GM23248 (cell line): ENCODE measurements around the gene IQCM. TPM values are rescaled to one million over a fixed set of nuclear protein-coding genes. Genes with fewer than 3 reads are reported as not detected.
A peak's percentile ranks its signal among the peaks of the same experiment; 100 is the strongest.

Source experiments
- DNase-seq: peaks from one replicate; pipeline ENCODE4 v3.0.0-alpha.2; 2015
- H2AFZ ChIP-seq: fragments of 200-600 bp; sonication (generic); 2 replicates; pipeline ENCODE4 v1.6.1; 2016; ENCODE audit warnings: antibody characterized with exemption
- H3F3A ChIP-seq: fragments of 200-600 bp; sonication (generic); 2 replicates; pipeline ENCODE4 v1.6.1; 2016; ENCODE audit warnings: mild to moderate bottlenecking, antibody characterized with exemption, mixed run types; ENCODE audit not compliant: insufficient read depth
- H3K27ac ChIP-seq: fragments of 200-600 bp; sonication (generic); 2 replicates; pipeline ENCODE4 v1.5.1; 2016; ENCODE audit warnings: mild to moderate bottlenecking
- H3K27me3 ChIP-seq: fragments of 200-600 bp; sonication (generic); replicated peaks from 2 replicates; pipeline ENCODE4 v1.6.1; 2016; ENCODE audit warnings: mild to moderate bottlenecking; ENCODE audit not compliant: insufficient read depth
- H3K36me3 ChIP-seq: fragments of 200-600 bp; sonication (generic); 2 replicates; pipeline ENCODE4 v1.6.1; 2016; ENCODE audit warnings: low read depth, mild to moderate bottlenecking
- H3K4me1 ChIP-seq: fragments of 200-600 bp; sonication (generic); 2 replicates; pipeline ENCODE4 v1.6.1; 2016; ENCODE audit warnings: mild to moderate bottlenecking; ENCODE audit not compliant: insufficient read depth
- H3K4me2 ChIP-seq: fragments of 200-600 bp; sonication (generic); one replicate; pipeline ENCODE4 v1.6.1; 2016; ENCODE audit warnings: mild to moderate bottlenecking; ENCODE audit not compliant: unreplicated experiment
- H3K4me3 ChIP-seq: fragments of 200-600 bp; sonication (generic); 2 replicates; pipeline ENCODE4 v1.5.1; 2016; ENCODE audit warnings: mild to moderate bottlenecking
- H3K79me2 ChIP-seq: fragments of 200-600 bp; sonication (generic); 2 replicates; pipeline ENCODE4 v1.6.1; 2016; ENCODE audit warnings: mild to moderate bottlenecking; ENCODE audit not compliant: insufficient read depth
- H3K9ac ChIP-seq: fragments of 200-600 bp; sonication (generic); 2 replicates; pipeline ENCODE4 v1.6.1; 2016; ENCODE audit warnings: mild to moderate bottlenecking
- H3K9me2 ChIP-seq: fragments of 200-600 bp; sonication (generic); 2 replicates; pipeline ENCODE4 v1.6.1; 2016; ENCODE audit warnings: mixed run types, mild to moderate bottlenecking, moderate library complexity; ENCODE audit not compliant: insufficient read depth
- H3K9me3 ChIP-seq: fragments of 200-600 bp; sonication (generic); one replicate; pipeline ENCODE4 v1.6.1; 2017; ENCODE audit warnings: low read depth
- H4K20me1 ChIP-seq: fragments of 200-600 bp; sonication (generic); 2 replicates; pipeline ENCODE4 v1.6.0; 2016; ENCODE audit not compliant: insufficient read depth
- EZH2 ChIP-seq: fragments of 200-600 bp; sonication (generic); IDR thresholded peaks from 2 replicates; pipeline ENCODE4 v1.6.1; 2018; ENCODE audit warnings: antibody characterized with exemption, mild to moderate bottlenecking; ENCODE audit not compliant: insufficient read depth, poor library complexity, severe bottlenecking
- EZH2phosphoT487 ChIP-seq: fragments of 200-600 bp; sonication (generic); IDR thresholded peaks from 2 replicates; pipeline ENCODE4 v1.6.1; 2018; ENCODE audit warnings: antibody characterized with exemption, moderate library complexity, mild to moderate bottlenecking, low read depth; ENCODE audit not compliant: insufficient read depth
- WGBS, 2 experiments: methylation state at CpG; one replicate each; pipeline ENCODE4 v1.1.6; 2015 to 2017; ENCODE audit warnings: low lambda C conversion rate in 2 of 2, low coverage in 1 of 2; ENCODE audit errors: missing lambda C conversion rate in 2 of 2; 5-methylcytosine and 5-hydroxymethylcytosine counted together
- in situ Hi-C: fragments of 300-500 bp; cut with MboI; formaldehyde crosslinking; loops from 2 replicates; pipeline ENCODE4 v1.15.0; 2020
- polyA plus RNA-seq: library from polyadenylated mRNA; unstranded; fragments of >200 nt; fragmentation: Nextera tagmentation; extraction: Ambion mirVana; gene quantifications from 2 replicates; pipeline ENCODE4 v1.2.1, GENCODE V29; 2016
- total RNA-seq: library from RNA; depleted of rRNA; stranded (reverse); fragments of >200 nt; shearing (Covaris generic); gene quantifications from 2 replicates; pipeline ENCODE4 v1.2.3, GENCODE V29; 2014

IQCM gene
- total and polyA plus RNA-seq, 2 experiments from 2014 or later, result 0.11 TPM; not detected in 1

DNA sequence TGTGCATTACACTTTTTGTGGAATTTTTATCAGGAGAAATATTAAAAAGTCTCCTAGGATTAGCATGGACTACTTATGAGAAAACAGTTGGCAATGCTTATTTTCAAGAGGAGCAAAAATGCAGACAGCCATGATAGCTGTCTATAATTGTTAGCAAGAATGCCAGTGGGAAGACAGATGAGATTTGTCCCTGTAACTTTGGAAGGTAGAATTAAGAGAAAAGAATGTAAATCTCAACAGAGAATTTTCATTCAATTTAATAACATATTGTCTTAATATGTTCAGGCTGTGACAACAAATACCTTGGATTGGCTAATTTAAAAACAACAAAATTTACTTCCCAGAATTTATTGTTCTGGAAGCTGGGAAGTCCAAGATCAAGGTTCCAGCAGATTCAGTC is 349.2 kb downstream of the IQCM start:
- TF ChIP-seq EZH2 (no peak), EZH2phosphoT487 (no peak)
- in situ Hi-C loops, result no loop called here
- no peaks in the 10 kb centered on the region for H3K27me3 ChIP-seq
- no peak overlapping the region for H3K4me2 ChIP-seq
- H3F3A ChIP-seq, result no peaks in the 10 kb centered on the region
- H3K4me1 ChIP-seq, result peaks cover 9% of the 10 kb centered on the region; the same call in 1 of the 2 replicates
- no peaks in the 10 kb centered on the region for H3K9me2 ChIP-seq
- no peak overlapping the region for H3K27ac ChIP-seq
- H3K79me2 ChIP-seq, result no peaks in the 10 kb centered on the region
- H3K9me3 ChIP-seq, result no peaks in the 10 kb centered on the region
- H2AFZ ChIP-seq, result no peak overlapping the region
- H4K20me1 ChIP-seq, result no peaks in the 10 kb centered on the region
- H3K4me3 ChIP-seq, result no peak overlapping the region
- no peaks in the 10 kb centered on the region for H3K36me3 ChIP-seq
- no peak for DNase-seq
- H3K9ac ChIP-seq, result no peak overlapping the region

DNA sequence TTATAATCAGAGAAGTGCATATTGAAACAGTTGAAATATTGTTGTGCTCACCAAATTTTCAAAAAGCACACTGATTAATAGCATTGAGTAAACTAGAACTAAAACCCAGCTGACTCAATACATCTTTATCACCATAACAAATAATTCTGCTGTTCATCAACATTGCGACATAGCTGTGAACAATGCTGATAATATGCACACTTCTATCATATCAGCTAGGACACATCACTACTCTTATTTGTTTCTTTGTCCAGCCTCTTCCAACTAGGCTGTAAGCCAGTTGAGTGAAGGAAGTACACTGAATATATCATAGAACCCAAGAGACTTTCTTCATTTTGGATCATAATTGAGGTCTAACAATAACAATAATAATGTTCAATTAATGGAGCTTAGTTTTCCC is 349.7 kb downstream of the IQCM start:
- in situ Hi-C loops, result no loop called here

DNA sequence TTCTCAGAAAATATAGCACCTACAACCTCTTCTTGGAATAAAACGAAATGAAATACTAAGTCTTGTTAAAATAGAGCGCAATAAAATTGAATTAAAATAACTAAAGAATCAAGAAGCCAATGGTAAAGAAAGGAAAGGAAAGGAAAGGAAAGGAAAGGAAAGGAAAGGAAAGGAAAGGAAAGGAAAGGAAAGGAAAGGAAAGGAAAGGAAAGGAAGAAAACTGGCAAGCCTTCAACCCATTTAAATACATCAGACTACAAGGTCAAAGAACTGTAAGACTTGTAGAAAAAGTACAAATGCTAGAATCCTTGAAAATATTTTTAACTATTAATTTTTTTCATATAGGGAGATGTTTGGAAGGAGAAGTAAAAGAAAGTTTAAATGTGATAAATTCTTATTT is 372.1 kb downstream of the IQCM start:
- Histone ChIP-seq H3K27ac (no peak overlapping the region), H3K9me3 (no peaks in the 10 kb centered on the region), H3K79me2 (no peaks in the 10 kb centered on the region), H3K9ac (no peak overlapping the region), H3K4me1 (peaks cover 11% of the 10 kb centered on the region), H3K36me3 (no peaks in the 10 kb centered on the region), H3K27me3 (no peaks in the 10 kb centered on the region), H3K4me3 (no peak overlapping the region), H2AFZ (no peak overlapping the region), H3K4me2 (no peak overlapping the region), H3F3A (peaks cover 5% of the 10 kb centered on the region; the same call in 1 of the 2 replicates), H4K20me1 (no peaks in the 10 kb centered on the region), H3K9me2 (no peaks in the 10 kb centered on the region)
- DNase-seq, result no peak
- 88 to 90% methylated on average over 2 of the region's 2 CpGs for WGBS, 2 experiments
- in situ Hi-C loops, result no loop called here
- TF ChIP-seq EZH2phosphoT487 (no peak), EZH2 (no peak)

More for the DNA sequence above, 349.7 kb downstream of the IQCM start:
- Histone ChIP-seq H3K27me3 (no peaks in the 10 kb centered on the region), H3F3A (no peaks in the 10 kb centered on the region), H3K9me2 (no peaks in the 10 kb centered on the region), H2AFZ (no peak overlapping the region), H3K9ac (no peak overlapping the region), H3K9me3 (no peaks in the 10 kb centered on the region), H3K4me2 (no peak overlapping the region), H3K27ac (no peak overlapping the region), H3K36me3 (no peaks in the 10 kb centered on the region), H3K4me3 (no peak overlapping the region), H3K79me2 (no peaks in the 10 kb centered on the region), H3K4me1 (peaks cover 9% of the 10 kb centered on the region; the same call in 1 of the 2 replicates), H4K20me1 (no peaks in the 10 kb centered on the region)
- 28 to 45% methylated on average over 1 of the region's 1 CpG for WGBS, 2 experiments
- TF ChIP-seq EZH2phosphoT487 (no peak), EZH2 (no peak)
- peak; percentile 40 for DNase-seq

DNA sequence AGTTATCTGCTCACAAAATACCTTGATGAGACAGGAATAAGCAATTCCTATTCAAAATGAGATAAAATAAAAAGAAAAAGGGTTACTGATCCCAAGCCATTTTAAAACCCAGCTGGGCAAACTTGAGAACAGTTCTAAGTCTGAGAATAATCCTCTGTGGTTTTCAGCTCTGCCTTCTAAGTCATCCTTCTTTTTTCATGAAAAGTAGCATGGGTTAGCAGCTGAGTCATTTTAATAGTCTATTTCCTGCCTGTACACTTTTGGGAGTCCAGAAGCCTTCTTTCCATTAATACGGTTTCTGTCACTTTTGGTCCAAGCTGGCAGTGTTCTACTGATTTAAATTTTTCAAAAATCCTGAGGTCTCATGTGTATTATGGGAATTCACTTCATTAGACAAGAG is 374.3 kb downstream of the IQCM start:
- TF ChIP-seq EZH2phosphoT487 (no peak), EZH2 (no peak)
- Histone ChIP-seq H3K27me3 (no peaks in the 10 kb centered on the region), H3K9me2 (no peaks in the 10 kb centered on the region), H3K79me2 (no peaks in the 10 kb centered on the region), H4K20me1 (no peaks in the 10 kb centered on the region), H3K36me3 (no peaks in the 10 kb centered on the region), H3K4me2 (peak overlapping the region; percentile 41), H2AFZ (peak overlapping the region; percentile 35; the same call in 1 of the 2 replicates), H3F3A (peaks cover 5% of the 10 kb centered on the region; the same call in 1 of the 2 replicates), H3K4me3 (no peak overlapping the region), H3K9me3 (no peaks in the 10 kb centered on the region), H3K4me1 (peaks cover 11% of the 10 kb centered on the region), H3K9ac (no peak overlapping the region), H3K27ac (peak overlapping the region; percentile 37; the same call in 1 of the 2 replicates)
- DNase-seq, result peak; percentile 77
- 4 to 8% methylated on average over 1 of the region's 1 CpG for WGBS, 2 experiments
- in situ Hi-C loops, result no loop called here

DNA sequence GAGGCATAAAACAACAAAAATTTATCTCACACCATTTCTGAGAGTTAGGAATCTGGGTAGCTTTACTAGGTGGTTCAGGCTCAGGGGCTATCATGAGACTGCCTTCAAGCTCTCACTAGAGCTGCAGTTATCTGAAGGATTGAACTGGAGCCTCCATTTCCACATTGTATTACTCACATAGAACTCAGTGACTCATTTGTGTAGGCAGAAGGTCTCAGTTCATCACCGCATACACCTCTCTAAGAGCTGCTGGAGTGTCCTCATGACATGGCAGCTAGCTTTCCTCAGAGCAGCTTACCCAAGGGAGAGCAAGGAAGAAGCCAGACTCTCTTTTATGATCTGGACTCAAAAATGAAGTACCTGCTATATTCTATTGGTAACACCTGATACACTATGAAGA is 389.2 kb downstream of the IQCM start:
- H4K20me1 ChIP-seq, result no peaks in the 10 kb centered on the region
- WGBS, 2 experiments, result 11 to 21% methylated on average over 1 of the region's 1 CpG
- DNase-seq, result peak; percentile 74

More for the DNA sequence above, 389.2 kb downstream of the IQCM start:
- H3K27ac ChIP-seq, result no peak overlapping the region
- TF ChIP-seq EZH2phosphoT487, result no peak
- no peak overlapping the region for H3K9ac ChIP-seq
- no peaks in the 10 kb centered on the region for H3K4me1 ChIP-seq
- no peaks in the 10 kb centered on the region for H3K36me3 ChIP-seq
- no peaks in the 10 kb centered on the region for H3K27me3 ChIP-seq
- H3K9me2 ChIP-seq, result no peaks in the 10 kb centered on the region
- H3K9me3 ChIP-seq, result no peaks in the 10 kb centered on the region
- no peaks in the 10 kb centered on the region for H3K79me2 ChIP-seq
- in situ Hi-C loops, result no loop called here
- H2AFZ ChIP-seq, result peak overlapping the region; percentile 29
- H3F3A ChIP-seq, result peaks cover 9% of the 10 kb centered on the region
- no peak overlapping the region for H3K4me3 ChIP-seq
- no peak overlapping the region for H3K4me2 ChIP-seq
